Retinal pigment epithelial cell (primary cell): ENCODE measurements around the gene FCF1.

Experiments used
- DNase-seq: peaks from one replicate; pipeline ENCODE4 v3.0.0-alpha.2; 2010; ENCODE audit warnings: low read depth
- H3K4me3 ChIP-seq: 2 replicates; pipeline ENCODE4 v1.5.1; 2011; ENCODE audit warnings: mild to moderate bottlenecking, low read length, control low read depth, moderate library complexity
- CTCF ChIP-seq: conservative IDR thresholded peaks from 2 replicates; pipeline ENCODE4 v1.5.1; 2011; ENCODE audit warnings: low read depth, low read length, control low read depth, inconsistent platforms

The FCF1 gene

GRCh38 chr14:74685056-74685455 is 27.9 kb upstream of the FCF1 start:
- TF ChIP-seq CTCF = no peak
- H3K4me3 ChIP-seq = no peak overlapping the region
- no peak for DNase-seq

GRCh38 chr14:74685921-74686678 is 26.8 kb upstream of the FCF1 start:
- H3K4me3 ChIP-seq = no peak overlapping the region
- TF ChIP-seq CTCF = no peak
- DNase-seq = no peak

- DNase-seq = no peak
- no peak for TF ChIP-seq CTCF
Observed at GRCh38 chr14:74691456-74691855, 21.5 kb upstream of the FCF1 start.

GRCh38 chr14:74693191-74693590 is 19.8 kb upstream of the FCF1 start:
- DNase-seq = no peak
- no peak overlapping the region for H3K4me3 ChIP-seq
- TF ChIP-seq CTCF = no peak

More at GRCh38 chr14:74691456-74691855, 21.5 kb upstream of the FCF1 start:
- no peak overlapping the region for H3K4me3 ChIP-seq

- H3K4me3 ChIP-seq = no peak overlapping the region
- no peak for DNase-seq
- no peak for TF ChIP-seq CTCF
Observed at GRCh38 chr14:74695406-74695805, 17.5 kb upstream of the FCF1 start.

- no peak overlapping the region for H3K4me3 ChIP-seq
- no peak for TF ChIP-seq CTCF
- no peak for DNase-seq
Observed at GRCh38 chr14:74697011-74697410, 15.9 kb upstream of the FCF1 start.

GRCh38 chr14:74697543-74697942 is 15.4 kb upstream of the FCF1 start:
- DNase-seq = no peak
- TF ChIP-seq CTCF = no peak
- no peak overlapping the region for H3K4me3 ChIP-seq
